A673 (cell line): ENCODE measurements around the gene CYP4F11.

Source experiments
- EZH2 ChIP-seq: fragments of 200-600 bp; sonication (generic); IDR thresholded peaks from 2 replicates; pipeline ENCODE4 v1.6.1; 2017; ENCODE audit warnings: borderline replicate concordance, low read depth, mild to moderate bottlenecking, mixed read lengths, antibody characterized with exemption, low read length; ENCODE audit not compliant: poor library complexity, severe bottlenecking
- TF ChIP-seq, protein P1 (sequence below): fragments of 300-800, 200-600 bp; sonication (generic); conservative IDR thresholded peaks from 2 replicates; pipeline ENCODE4 v1.5.1; 2017; ENCODE audit warnings: low read depth, mild to moderate bottlenecking, antibody characterized with exemption, low read length, moderate library complexity, mixed read lengths

DNA sequence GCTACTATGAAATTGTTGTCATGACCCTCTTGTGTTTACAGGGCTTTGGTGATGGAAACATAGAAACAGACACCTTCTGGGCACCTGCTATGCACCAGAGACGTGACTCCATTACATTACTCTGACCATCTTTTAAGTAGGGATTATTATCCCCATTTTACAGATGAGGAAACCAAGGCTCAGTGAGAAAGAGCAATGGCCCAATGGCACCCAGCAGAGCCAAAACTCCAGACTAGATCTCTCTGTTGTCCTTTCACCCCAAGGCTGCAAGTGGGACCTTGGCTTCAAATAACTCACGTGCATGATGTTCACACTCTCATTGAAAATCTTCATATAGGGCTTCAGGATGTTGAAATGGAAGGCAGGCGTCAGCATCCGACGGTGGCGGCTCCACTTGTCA is 42.3 kb downstream of the CYP4F11 start:
- no peak for TF ChIP-seq EZH2
- TF ChIP-seq, protein P1, sequence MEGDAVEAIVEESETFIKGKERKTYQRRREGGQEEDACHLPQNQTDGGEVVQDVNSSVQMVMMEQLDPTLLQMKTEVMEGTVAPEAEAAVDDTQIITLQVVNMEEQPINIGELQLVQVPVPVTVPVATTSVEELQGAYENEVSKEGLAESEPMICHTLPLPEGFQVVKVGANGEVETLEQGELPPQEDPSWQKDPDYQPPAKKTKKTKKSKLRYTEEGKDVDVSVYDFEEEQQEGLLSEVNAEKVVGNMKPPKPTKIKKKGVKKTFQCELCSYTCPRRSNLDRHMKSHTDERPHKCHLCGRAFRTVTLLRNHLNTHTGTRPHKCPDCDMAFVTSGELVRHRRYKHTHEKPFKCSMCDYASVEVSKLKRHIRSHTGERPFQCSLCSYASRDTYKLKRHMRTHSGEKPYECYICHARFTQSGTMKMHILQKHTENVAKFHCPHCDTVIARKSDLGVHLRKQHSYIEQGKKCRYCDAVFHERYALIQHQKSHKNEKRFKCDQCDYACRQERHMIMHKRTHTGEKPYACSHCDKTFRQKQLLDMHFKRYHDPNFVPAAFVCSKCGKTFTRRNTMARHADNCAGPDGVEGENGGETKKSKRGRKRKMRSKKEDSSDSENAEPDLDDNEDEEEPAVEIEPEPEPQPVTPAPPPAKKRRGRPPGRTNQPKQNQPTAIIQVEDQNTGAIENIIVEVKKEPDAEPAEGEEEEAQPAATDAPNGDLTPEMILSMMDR, result no peak
